ENCODE data around the gene MEI1. TPM values are rescaled to one million over a fixed set of nuclear protein-coding genes. Genes with fewer than 3 reads are reported as not detected.

MEI1 gene
- total RNA-seq, 2 experiments from 2014 or later = 2.3 to 14.6 TPM

- Histone ChIP-seq H3K27ac (ENCODE audit: low read depth, low read length, poor library complexity, severe bottlenecking) (no peak overlapping the region), H3K36me3 (ENCODE audit: insufficient read depth, low read length) (peaks cover 19% of the 10 kb centered on the region), H3K79me2 (ENCODE audit: insufficient read depth, low read depth, low read length) (no peaks in the 10 kb centered on the region), H3K4me2 (ENCODE audit: low read length) (no peak overlapping the region), H3K4me1 (ENCODE audit: insufficient read depth, low read length, poor library complexity, severe bottlenecking) (no peaks in the 10 kb centered on the region), H3K9me3 (ENCODE audit: low read length) (no peaks in the 10 kb centered on the region), H3K9me2 (ENCODE audit: insufficient read depth, low read length) (no peaks in the 10 kb centered on the region), H2AFZ (ENCODE audit: low read length) (no peak overlapping the region), H3K4me3 (ENCODE audit: low read depth, low read length, poor library complexity, severe bottlenecking) (no peak overlapping the region), H4K20me1 (ENCODE audit: insufficient read depth, low read length) (no peaks in the 10 kb centered on the region)
- no TSS peak for BruUV-seq (replicated peaks)
- POLR2A ChIA-PET = no interaction called here
- CTCF ChIA-PET (ENCODE audit: unreplicated experiment) = interaction anchor here (0.6 kb wide), 1 partner anchor 103 kb away, joined by 4 read pairs; no protein-coding TSS in a partner anchor
- TF ChIP-seq EZH2phosphoT487 (IDR thresholded peaks at IDR 0.05; ENCODE audit: borderline replicate concordance, low read depth, low read length) (no peak), CTCF (conservative IDR thresholded peaks at IDR 0.05; ENCODE audit: low read length) (peak; percentile 87)
- DNase-seq (ENCODE audit: low spot score) = peak; percentile 84
- intact Hi-C loops (cut with micrococcal nuclease; ENCODE audit: unreplicated experiment) = loop anchor here (2.0 to 5.0 kb wide), 4 partner anchors 105 to 134 kb away; partner anchors contain the start of genes MEI1 and TNFRSF13C
These were observed 123.2 kb downstream of the MEI1 start for GRCh38 chr22:41822317-41823057.

GRCh38 chr22:41823797-41824196 lies 124.5 kb downstream of the MEI1 start:
- BruUV-seq (replicated peaks) = no TSS peak
- peaks cover under 1% of the 10 kb centered on the region for H3K4me1 ChIP-seq (ENCODE audit: insufficient read depth, low read length, poor library complexity, severe bottlenecking)
- peaks cover 19% of the 10 kb centered on the region for H3K36me3 ChIP-seq (ENCODE audit: insufficient read depth, low read length)
- ChIA-PET CTCF (ENCODE audit: unreplicated experiment) (no interaction called here), POLR2A (interaction anchor here (1.2 kb wide), 1 partner anchor 117 kb away, joined by 3 read pairs; no protein-coding TSS in a partner anchor)
- H3K9me3 ChIP-seq (ENCODE audit: low read length) = no peaks in the 10 kb centered on the region
- DNase-seq (ENCODE audit: low spot score) = no peak
- no peaks in the 10 kb centered on the region for H4K20me1 ChIP-seq (ENCODE audit: insufficient read depth, low read length)
- H3K79me2 ChIP-seq (ENCODE audit: insufficient read depth, low read depth, low read length) = no peaks in the 10 kb centered on the region
- no peak overlapping the region for H2AFZ ChIP-seq (ENCODE audit: low read length)
- H3K4me2 ChIP-seq (ENCODE audit: low read length) = no peak overlapping the region
- TF ChIP-seq EZH2phosphoT487 (IDR thresholded peaks at IDR 0.05; ENCODE audit: borderline replicate concordance, low read depth, low read length) (no peak), CTCF (conservative IDR thresholded peaks at IDR 0.05; ENCODE audit: low read length) (no peak)
- H3K27ac ChIP-seq (ENCODE audit: low read depth, low read length, poor library complexity, severe bottlenecking) = no peak overlapping the region
- H3K9me2 ChIP-seq (ENCODE audit: insufficient read depth, low read length) = no peaks in the 10 kb centered on the region
- intact Hi-C loops (cut with micrococcal nuclease; ENCODE audit: unreplicated experiment) = loop anchor here (2.0 to 5.0 kb wide), 4 partner anchors 104 to 133 kb away; partner anchors contain the start of genes MEI1 and TNFRSF13C
- no peak overlapping the region for H3K4me3 ChIP-seq (ENCODE audit: low read depth, low read length, poor library complexity, severe bottlenecking)

GRCh38 chr22:41825376-41825775 lies 126.1 kb downstream of the MEI1 start:
- TF ChIP-seq CTCF (conservative IDR thresholded peaks at IDR 0.05; ENCODE audit: low read length) = no peak
- no peak for TF ChIP-seq EZH2phosphoT487 (IDR thresholded peaks at IDR 0.05; ENCODE audit: borderline replicate concordance, low read depth, low read length)
- no TSS peak for BruUV-seq (replicated peaks)
- CTCF ChIA-PET (ENCODE audit: unreplicated experiment) = no interaction called here
- H3K4me1 ChIP-seq (ENCODE audit: insufficient read depth, low read length, poor library complexity, severe bottlenecking) = peaks cover 17% of the 10 kb centered on the region
- no peaks in the 10 kb centered on the region for H4K20me1 ChIP-seq (ENCODE audit: insufficient read depth, low read length)
- DNase-seq (ENCODE audit: low spot score) = no peak
- POLR2A ChIA-PET = no interaction called here
- H2AFZ ChIP-seq (ENCODE audit: low read length) = no peak overlapping the region
- H3K9me3 ChIP-seq (ENCODE audit: low read length) = no peaks in the 10 kb centered on the region
- no peak overlapping the region for H3K4me3 ChIP-seq (ENCODE audit: low read depth, low read length, poor library complexity, severe bottlenecking)
- H3K27ac ChIP-seq (ENCODE audit: low read depth, low read length, poor library complexity, severe bottlenecking) = no peak overlapping the region
- intact Hi-C loops (cut with micrococcal nuclease; ENCODE audit: unreplicated experiment) = no loop called here
- H3K79me2 ChIP-seq (ENCODE audit: insufficient read depth, low read depth, low read length) = no peaks in the 10 kb centered on the region
- no peaks in the 10 kb centered on the region for H3K9me2 ChIP-seq (ENCODE audit: insufficient read depth, low read length)
- H3K4me2 ChIP-seq (ENCODE audit: low read length) = no peak overlapping the region
- peaks cover 19% of the 10 kb centered on the region for H3K36me3 ChIP-seq (ENCODE audit: insufficient read depth, low read length)

Measured in OCI-LY7 (cell line).